ENCODE data around the gene PRSS38.
"Not testable (repeated sequence)": the region's sequence is repeated elsewhere in the genome, so short reads cannot be mapped to it uniquely, and the experiment has no call there.

The PRSS38 gene

DNA sequence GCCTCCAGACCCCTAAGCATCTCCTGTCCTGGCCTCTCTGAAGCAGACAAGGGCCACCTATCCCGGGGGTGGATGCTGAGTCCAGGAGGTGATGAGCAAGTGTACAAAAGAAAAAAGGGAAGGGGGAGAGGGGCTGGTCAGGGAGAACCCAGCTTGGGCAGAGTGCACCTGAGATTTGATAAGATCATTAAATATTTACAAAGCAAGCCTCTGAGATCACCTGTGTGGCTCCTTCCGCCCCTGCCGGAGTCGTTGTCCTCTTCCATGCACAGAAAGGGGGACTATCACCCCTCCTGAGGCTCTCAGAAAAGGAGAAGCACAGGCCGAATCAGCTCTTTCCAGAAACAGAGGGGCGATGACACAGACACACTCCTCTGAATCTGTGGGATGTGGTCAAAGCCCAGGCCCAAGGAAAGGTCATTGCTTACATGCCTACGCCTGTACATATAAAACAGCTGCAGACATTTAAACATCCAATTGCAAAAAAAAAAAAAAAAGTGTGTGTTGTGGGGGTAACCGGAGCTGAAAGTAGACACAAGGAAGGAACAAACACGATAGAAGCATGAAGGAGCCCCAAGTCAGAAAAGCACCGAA, 30.9 kb downstream of the PRSS38 start:
- no peak for DNase-seq

DNA sequence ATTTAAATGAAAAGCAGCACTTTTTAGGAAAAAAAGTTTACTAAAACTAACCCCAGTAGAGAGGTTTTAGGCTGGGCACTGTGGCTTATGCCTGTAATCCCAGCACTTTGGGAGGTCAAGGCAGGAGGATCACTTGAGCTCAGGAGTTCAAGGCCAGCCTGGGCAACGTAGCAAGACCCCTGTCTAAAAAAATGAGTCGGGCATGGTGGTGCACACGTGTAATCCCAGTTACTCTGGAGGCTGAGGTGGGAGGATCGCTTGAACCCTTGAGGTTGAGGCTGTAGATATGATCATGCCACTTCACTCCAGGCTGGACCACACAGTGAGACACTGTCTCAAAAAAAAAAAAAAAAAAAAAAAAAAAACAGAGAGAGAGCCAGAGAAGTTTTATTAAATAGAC, 31.6 kb downstream of the PRSS38 start:
- DNase-seq: not testable (repeated sequence)

DNA sequence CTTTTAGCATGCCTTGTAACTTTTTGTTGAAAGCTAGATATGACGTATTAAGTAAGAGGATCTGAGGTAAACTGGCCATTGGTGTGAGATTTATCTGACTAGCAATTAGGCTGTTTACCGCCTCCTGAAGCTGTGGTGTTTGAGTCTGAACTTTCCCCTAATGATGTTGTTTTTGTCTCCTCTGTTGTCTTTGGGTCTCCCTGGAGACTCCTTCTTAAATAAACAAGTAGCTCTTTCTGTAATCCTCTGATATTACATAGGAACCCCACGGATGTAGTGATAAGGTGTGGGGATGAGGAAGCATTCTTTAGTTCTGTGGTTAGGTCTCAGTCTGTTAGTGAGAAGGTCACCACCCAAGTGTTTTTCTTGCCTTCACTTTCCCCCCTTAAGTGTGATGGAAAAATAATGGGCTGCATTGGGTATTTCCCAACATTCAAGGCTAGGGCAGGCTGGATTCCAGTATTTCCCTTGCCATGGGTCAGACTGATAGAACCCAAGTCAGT, 33.0 kb downstream of the PRSS38 start:
- DNase-seq: no peak

DNA sequence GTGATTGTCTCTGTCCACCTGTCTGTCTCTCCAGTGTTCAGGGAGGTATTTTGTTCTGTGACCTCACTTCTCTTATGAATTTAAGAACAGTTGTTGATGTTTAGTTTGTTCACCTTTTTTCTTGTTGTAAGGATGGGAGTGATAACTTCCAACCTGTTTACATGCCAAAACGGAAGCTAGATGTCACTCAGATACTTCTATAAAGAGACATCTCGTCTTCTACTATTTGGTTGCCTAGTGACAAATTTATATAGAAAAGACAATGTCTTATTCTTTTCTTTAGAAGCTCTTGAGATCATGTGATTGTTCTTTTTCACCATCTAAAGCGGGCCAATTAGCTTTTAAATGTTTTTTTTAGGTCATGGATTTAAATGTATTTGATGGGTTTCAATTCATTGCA, 33.8 kb downstream of the PRSS38 start:
- DNase-seq: no peak

DNA sequence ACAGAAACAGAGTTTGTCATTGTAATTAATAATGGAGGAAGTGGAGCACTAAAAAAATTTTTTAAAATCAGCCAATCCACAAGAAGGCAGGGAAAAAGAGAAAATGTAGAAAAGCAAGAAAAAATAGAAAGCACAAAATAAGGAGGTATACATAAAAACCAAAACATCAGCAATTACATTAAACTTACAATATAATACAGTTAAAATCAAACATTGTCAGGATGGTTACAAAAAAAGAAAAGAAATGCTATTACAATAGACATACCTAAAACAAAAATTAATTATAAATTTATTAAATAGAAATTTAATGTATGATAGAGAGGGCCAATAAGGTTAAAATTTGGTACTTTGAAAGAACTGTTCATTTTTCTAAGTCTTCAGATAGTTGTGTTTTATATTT, 38.7 kb downstream of the PRSS38 start:
- no peak for DNase-seq

DNA sequence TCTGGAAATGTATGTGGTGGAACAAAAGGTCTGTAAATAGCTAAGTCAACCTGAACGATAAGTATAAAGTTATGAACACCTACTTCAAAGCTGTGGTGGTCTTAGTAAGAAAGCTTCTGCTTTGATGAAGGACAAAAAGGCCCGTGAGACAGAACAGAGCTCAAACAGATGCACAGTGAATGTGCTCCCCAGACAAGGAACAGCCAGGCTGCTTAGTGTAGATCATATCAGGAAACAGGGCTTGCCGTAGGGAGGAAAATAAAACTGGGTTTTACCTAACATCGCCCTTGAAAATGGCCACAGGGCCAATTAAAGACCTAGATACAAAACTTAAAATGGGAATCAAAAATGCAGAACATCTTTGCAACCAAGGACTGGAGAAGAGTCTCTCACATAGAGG, 40.2 kb downstream of the PRSS38 start:
- DNase-seq: no peak

DNA sequence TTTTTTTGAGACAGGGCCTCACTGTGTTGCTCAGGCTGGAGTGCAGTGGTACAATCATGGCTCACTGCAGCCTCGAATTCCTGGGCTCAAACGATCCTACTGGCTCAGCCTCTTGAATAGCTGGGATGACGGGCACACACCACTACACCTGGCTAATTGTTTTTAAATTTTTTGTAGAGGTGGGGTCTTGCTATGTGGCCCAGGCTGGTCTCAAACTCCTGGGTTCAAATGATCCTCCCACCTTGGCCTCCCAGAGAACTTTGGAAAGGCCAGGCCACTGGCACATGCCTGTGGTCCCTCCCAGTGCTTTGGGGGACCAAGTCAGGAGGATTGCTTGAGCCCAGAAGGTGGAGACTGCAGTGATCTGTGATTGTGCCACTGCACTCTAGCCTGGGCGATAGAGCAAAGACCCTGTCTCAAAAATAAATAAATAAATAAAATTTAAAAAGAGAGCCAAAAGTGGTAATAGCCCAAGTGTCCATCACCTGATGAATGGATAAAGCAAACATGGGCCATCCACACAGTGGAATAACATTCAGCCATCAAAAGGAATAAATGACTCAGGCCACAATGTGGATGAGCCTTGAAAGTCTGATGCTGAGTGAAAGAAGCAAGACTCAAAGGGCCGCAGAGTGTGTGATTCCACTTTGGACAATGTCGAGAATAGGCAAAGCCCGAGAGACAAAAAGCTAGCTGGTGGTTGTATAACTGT, 40.8 kb downstream of the PRSS38 start:
- DNase-seq: no peak

DNA sequence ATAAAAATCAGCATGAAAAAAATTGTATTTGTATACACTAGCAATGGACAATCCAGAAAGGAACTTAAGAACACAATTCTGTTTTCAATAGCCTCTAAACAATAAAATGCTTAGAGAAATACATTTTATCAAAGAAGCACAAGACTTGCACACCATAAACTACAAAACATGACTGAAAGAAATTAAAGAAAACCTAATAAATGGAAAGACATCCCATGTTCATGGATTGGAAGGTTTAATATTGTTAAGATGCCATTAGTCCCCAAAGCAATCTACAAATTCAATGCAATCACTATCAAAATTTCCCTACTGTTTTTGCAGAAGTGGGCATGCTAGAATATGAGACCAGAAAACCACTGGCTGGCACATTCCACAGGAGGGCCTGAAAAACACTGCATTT, 49.4 kb downstream of the PRSS38 start:
- no peak for DNase-seq

DNA sequence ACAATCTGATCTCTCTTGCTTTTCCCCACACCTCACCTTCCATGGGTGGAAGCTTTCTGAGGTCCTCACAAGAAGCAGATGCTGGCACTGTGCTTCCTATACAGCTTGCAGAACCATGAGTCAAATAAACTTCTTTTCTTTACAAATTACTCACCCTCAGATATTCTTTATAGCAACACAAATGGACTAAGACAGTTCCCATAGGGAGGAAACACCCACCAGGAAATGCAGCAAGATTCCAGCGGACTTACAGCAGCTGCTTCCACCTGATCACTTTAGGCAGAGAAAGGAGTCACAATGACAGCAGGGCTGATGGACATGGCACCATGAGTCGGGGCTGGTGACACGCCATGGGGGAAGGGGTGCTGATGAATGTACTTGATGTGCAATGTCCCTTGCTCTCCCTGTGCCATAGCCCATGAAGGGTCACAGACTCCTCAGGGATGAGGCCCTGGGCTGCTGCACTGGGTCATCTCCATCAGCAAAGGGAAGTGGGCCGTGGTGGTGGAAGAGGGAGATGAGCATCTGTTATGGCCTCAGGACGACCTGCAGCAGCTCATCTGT, 53.9 kb downstream of the PRSS38 start:
- DNase-seq: no peak

DNA sequence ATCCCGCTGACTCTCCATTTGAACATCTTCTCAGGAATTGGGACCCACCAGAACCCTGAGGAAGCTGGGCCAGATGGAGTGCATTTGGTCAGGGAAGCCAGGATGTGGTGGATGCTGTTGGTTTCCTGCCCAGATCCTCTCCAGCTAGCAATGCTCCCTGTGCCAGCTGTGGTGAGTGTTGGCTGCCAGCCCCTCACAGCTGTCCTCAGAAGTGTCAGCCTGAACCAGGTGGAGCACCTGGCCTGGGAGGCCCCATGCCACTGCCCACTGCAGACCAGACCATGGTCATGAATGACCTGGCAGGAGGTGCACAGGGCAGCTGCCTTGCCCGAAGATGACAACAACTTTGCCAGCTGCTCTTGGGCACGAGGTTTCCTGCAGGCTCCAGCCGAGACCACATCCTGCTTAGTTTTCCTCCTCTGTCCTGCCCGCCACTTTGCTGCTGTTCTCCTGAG, 54.4 kb downstream of the PRSS38 start:
- DNase-seq: no peak

DNA sequence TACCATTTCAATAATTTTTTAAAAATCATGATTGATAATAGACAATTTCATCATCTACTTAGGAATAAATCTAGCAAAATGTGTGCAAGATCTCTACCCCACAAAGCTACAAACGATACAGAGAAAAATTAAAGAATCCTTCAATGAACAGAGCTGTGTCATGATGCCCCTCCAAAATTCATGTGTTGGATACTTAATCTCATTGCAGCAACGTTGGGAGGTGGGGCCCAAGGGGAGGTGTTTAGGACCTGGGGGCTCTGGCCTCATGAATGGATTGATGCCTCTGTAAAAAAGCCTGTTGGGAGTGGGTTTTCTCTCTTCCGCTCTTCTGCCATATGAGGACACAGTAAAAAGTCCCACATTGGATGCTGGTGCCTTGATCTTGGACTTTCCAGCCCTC, 54.9 kb downstream of the PRSS38 start:
- no peak for DNase-seq

DNA sequence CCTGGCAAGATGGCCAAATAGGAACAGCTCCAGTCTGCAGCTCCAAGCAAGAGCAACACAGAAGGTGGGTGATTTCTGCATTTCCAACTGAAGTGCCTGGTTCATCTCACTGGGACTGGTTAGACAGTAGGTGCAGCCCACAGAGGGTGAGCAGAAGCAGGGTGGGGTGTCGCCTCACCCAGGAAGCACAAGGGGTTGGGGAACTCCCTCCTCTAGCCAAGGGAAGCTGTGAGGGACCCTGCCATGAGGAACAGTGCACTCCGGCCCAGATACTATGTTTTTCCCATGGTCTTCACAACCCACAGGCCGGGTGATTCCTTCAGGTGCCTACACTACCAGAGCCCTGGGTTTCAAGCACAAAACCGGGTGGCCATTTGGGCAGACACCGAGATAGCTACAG, 56.4 kb downstream of the PRSS38 start:
- DNase-seq: not testable (repeated sequence)

DNA sequence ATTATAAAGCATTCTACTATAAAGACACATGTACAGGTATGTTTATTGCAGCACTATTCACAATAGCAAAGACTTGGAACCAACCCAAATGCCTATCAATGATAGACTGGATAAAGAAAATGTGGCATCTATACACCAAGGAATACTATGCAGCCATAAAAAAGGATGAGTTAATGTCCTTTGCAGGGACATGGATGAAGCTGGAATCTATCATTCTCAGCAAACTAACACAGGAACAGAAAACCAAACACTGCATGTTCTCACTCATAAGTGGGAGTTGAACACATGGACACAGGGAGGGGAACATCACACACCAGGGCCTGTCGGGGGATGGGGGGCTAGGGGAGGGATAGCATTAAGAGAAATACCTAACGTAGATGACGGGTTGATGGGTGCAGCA, 62.3 kb downstream of the PRSS38 start:
- DNase-seq: not testable (repeated sequence)

DNA sequence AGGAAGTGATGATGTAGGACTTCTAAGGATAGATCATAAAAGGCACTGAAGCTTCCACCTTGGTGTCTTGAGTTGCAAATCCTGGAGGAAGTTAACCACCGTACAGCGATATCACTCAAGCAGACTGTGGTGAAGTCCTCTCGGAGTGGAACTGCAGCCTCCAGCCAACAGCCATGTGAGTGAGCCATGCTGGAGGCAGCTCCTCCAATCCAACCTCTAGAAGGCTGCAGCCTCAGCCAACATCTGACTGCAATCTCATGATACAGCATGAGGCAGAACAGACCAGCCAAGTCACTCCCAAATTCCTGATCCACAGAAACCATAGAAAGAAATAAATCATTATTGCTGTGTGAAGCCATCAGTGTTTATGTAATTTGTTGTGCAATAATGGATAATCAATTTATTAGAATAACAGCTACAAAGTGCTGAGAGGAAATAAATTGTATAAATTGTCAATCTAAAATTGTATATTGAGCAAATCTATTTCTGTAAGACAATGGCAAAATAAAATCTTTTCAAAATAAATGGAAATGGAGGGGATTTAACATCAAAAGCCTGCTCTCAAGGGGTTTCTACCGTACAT, 65.0 kb downstream of the PRSS38 start:
- DNase-seq: no peak

DNA sequence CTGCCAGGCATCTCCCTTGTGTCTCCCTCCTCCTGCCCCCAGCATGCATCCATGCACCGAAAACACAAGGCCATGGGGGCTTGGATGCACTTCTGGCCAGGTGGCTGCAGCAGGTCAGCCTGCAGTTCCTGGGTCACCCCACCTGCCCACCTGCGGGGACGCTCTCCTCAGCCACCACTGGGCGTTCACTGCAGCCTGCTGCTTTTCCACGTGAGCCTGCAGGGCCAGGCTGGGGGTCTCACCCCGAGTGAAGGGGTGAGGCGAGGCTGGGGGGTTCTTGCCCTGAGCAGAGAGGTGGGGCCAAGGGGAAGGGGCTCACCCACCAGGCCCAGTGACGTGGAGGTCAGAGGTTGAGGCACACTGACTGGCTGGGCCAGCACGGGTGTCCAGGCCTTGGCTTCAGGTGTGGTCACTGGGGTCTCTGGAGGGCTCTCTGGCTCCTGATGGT, 67.6 kb downstream of the PRSS38 start:
- DNase-seq: no peak

DNA sequence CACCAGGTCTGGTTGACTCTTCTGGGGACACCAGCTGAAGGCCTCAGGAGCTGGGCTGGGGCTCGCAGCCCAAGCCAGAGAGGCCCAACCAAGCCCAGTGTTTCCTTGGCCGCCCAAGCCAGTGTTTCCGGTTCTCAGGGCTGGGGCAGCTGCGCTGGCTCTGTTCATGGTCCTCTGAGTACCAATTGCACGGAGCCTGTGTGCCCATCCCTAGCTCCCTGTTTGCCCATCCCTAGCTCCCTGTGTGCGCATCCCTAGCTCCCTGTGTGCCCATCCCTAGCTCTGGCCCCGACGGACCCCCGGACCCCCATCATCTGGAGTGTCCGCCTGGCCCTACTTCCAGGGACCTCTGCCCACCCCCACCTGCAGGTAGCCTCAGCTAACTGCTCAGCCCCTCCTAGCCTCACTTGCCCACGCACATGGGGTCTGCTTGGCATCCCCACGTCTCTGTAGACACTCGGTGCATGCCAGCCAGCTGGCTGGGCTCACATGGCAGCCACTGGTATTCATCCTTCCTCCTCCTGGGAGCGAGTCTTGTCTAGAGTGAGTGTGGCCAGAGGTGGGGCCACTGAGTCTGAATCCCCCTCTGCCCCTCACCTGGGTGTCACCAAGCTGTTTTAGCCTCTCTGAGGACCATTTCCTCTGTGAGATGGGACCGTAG, 68.3 kb downstream of the PRSS38 start:
- no peak for DNase-seq

DNA sequence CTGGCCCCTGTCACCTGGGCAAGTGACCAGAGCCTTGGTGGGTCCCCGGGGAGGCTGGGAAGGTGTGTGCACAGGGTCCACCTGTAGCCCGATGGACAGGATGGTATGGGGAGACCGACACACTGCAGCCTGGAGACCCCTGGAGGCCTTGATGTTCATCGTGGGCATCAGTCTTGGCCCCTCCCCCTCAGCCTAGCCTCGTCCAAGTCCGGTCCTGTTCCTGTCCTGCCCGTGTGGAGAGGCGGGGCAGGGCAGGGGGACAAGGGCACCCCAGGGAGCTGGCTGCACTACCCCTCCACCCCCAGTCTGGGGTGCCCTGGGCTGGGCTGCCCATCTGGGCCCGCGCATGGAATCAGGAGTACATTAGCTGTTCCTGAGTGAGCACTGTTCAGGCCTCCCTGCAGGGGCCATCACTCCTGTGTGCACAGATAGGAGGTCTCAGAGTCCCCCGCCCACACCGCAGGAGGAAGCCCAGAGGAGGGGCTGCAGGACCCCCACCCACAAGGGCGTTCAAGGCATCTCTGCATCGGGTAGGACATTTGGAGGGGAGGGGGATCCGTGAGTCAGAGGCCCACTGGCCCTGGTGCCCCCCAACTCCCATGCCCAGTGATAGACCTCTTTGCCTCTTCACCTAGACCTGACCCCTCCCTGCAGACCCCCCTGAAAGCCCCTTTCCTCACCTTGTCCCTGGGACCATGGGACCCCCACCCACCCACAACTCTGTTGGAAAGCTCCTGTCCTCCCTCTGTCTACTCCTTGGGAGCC, 69.1 kb downstream of the PRSS38 start:
- DNase-seq: no peak

DNA sequence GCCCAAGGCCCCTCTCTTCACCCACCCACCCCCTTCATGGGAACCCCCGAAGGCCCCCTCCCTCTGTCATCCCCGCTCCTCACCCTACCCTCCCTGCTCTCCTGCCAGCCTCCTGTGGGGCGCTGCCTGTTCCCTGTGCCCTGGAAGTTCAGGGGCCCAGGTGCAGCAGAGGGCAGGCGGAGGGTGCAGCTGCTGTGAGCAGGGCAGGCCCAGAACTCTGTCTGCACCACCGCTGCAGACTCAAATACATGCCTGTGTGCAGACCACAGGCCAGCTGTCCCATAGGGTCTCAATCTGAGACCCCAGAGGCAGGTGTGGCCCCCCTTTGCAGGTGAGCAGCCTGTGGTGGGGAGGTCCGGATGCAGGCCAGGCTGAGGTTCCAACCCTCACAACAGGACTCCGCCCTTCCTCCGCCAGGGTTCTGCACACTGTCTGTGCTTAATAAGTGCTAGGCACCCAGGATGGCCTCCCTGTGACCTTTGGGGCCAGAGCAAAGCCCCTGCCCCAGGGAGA, 69.7 kb downstream of the PRSS38 start:
- DNase-seq: no peak

DNA sequence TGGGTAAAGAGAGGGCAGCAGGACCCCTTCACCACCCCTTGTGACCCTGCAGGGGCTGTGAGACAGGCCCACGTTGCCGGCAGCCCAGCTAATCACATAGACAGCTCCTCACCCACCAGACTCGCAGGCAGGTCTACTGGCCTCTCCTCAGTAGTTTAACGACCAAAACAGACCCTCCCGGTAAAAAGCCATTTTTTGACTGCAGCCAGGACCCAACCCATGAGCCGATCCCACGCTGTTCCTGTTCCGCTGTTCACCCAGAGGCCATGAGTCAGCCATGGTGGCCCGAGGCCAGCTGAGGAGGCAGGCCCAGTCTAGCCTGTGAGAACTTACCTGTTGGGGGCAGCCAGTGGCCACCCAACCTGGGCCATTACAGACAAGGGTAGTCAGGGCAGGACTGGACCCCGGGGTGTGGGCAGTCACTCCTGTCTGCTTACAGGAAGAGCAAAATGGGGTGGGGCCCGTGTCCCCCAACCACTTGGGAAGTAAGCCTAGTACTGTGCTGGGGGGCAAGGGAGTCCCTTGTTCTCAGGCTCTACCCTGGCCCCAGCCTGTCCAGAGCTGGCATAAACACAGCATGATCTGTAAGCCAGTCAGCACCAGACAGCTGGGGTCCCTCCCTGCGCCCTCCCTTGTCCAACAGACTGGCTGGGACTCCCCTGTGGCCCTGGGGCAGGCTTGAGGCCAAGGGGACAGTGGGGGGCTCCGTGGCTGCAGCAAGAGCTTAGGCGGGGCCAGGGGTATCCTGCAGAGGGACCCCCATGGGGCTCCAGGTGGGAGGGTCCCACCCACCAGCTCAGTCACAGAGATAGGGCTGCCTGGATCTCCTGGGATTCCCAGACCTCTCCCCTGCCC, 70.4 kb downstream of the PRSS38 start:
- DNase-seq: no peak

DNA sequence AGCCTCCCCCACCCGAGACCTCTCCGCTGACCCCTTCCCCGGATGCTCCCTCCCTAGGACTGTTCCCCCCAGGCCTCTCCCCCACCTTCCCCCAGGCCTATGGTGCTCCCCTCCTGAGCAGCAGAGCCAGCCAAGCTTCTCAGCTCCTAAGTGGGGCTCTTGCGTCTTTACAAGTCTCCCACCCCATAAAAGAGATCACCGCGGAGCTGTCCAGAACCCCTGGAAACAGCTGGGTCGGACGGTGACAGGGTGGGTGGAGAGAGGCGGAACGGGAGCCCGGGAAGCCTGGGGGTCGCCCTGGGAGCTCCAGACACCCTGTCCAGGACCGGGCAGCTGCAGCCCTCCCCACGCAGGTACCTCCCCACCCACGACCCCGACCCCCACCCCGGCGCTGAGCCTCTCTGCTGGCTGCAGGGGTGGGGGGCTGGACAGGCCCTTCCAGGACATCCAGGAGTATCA, 71.1 kb downstream of the PRSS38 start:
- DNase-seq: no peak

DNA sequence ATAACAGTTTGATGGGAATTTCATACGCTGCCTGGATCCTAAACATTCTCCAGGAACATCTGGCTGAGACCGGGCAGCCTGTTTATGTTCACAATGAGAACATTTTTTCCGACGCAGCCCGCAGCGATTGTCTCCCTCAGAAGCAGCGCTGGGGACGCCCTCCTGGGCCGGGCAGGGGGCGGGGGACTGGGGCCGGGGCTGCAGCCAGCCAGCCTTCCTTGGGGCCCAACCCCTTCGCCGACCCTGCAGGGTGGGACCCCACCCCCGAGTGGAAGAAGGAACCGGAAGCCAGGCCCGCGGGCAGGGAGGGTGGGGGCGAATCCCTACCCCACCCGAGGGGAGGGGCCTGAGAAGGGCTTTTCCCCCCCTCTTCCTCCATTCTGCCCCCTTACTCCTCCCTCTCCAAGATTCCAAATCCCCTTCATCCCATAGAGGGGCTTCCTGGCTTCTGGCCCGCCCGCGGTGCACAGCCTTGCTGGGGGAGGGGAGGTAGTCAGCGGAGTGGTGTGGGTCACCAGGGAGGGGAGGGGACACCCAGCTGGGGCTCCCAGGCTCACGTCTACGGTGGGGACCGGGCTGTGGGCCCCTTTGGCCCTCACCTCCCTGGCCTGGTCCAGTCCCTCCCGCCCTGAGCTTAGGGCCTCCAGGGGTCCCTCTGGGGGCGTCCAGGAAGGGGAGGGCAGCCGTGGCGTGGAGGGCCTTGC, 71.7 kb downstream of the PRSS38 start:
- no peak for DNase-seq
